Measurements from ENCODE around the gene SRRM1. TPM values are rescaled to one million over a fixed set of nuclear protein-coding genes. Genes with fewer than 3 reads are reported as not detected.
"Not testable (repeated sequence)": the region's sequence is repeated elsewhere in the genome, so short reads cannot be mapped to it uniquely, and the experiment has no call there.

SRRM1 gene
- total and polyA plus RNA-seq, 9 donors: 30.4 to 116 (median 77.7) TPM

DNA sequence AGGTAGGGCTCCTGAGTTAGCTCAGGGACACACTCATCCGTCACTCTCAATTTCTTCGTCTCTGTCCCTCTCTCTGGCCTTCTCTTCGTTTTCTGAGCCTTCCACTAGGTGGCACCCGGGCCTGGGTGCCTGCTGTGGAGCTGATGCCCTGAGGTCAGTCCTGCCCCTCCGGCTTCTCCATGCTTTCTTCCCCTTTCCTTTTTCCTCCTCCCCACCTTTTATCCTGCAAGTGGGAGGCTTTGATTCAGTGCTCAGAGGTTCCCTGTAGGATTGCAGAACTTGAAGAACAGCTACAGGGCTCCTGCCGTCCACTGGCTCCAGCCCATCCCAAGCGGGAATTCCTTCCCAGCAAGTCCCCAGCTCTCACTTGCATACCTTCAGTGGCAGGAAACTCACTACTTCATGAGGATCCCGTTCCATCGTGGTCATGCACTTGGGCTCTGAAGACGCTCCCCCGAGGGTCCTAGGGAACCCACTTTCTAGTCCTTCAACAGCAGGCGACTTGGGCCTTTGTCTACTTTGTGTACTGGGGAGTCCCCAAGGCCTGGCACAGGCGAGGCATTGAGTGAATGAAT lies 45.6 kb downstream of the SRRM1 start:
- no peak overlapping the region for H3K27ac ChIP-seq (ENCODE audit: low read length)
- DNase-seq: peak; percentile 80
- 33% methylated on average over 3 of the region's 13 CpGs for WGBS (ENCODE audit: insufficient coverage)
- H3K4me3 ChIP-seq (ENCODE audit: low read length): no peak overlapping the region
- no peaks in the 10 kb centered on the region for H3K27me3 ChIP-seq (ENCODE audit: control insufficient read depth, insufficient read depth, low read length)
- H3K36me3 ChIP-seq (ENCODE audit: control insufficient read depth, insufficient read depth, low read length): no peaks in the 10 kb centered on the region
- H3K4me1 ChIP-seq (ENCODE audit: control insufficient read depth, insufficient read depth, low read length): peaks cover 3% of the 10 kb centered on the region
- H3K9me3 ChIP-seq (replicated peaks; ENCODE audit: control insufficient read depth, low read depth, low read length): no peaks in the 10 kb centered on the region

- Histone ChIP-seq H3K4me1 (ENCODE audit: control insufficient read depth, insufficient read depth, low read length) (peaks cover 23% of the 10 kb centered on the region), H3K36me3 (ENCODE audit: control insufficient read depth, insufficient read depth, low read length) (no peaks in the 10 kb centered on the region), H3K9me3 (replicated peaks; ENCODE audit: control insufficient read depth, low read depth, low read length) (no peaks in the 10 kb centered on the region), H3K27ac (ENCODE audit: low read length) (no peak overlapping the region), H3K27me3 (ENCODE audit: control insufficient read depth, insufficient read depth, low read length) (no peaks in the 10 kb centered on the region), H3K4me3 (ENCODE audit: low read length) (no peak overlapping the region)
- DNase-seq: no peak
- whole genome bisulfite sequencing (ENCODE audit: insufficient coverage): no CpG with 5 or more reads among the region's 2 CpGs
These were observed 47.9 kb downstream of the SRRM1 start for GRCh38 chr1:24691051-24691450.

GRCh38 chr1:24692351-24692980 lies 49.4 kb downstream of the SRRM1 start:
- 69% methylated on average over 5 of the region's 10 CpGs for WGBS (ENCODE audit: insufficient coverage)
- DNase-seq: no peak
- Histone ChIP-seq H3K9me3 (replicated peaks; ENCODE audit: control insufficient read depth, low read depth, low read length) (no peaks in the 10 kb centered on the region), H3K4me1 (ENCODE audit: control insufficient read depth, insufficient read depth, low read length) (peaks cover 28% of the 10 kb centered on the region), H3K36me3 (ENCODE audit: control insufficient read depth, insufficient read depth, low read length) (no peaks in the 10 kb centered on the region), H3K4me3 (ENCODE audit: low read length) (no peak overlapping the region), H3K27ac (ENCODE audit: low read length) (no peak overlapping the region), H3K27me3 (ENCODE audit: control insufficient read depth, insufficient read depth, low read length) (no peaks in the 10 kb centered on the region)

DNA sequence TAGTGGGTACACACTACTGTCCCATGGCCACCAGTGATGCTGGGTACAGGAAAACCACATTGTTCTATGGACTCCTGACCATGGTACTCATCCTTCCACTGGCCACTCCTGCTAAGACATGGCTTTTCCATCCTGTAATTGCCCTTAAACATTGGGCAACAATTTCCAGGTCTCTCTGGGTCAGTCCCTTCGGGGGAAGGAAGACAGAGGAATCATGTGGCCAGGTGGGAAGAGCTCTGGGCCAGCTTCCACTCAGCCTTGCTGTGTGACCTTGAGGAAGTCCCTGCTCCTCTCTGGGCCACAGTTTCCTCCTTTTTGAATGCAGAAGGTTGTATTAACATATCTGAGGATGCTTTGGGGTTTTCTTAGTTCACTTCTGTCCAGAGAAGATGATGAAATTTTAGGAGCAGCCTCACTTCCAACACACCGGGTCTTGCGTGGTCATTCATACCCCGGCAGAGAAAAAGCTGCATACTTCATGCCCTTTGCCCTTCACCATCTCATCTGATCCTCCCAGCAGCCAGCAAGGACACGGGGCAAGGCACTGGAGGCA lies 50.8 kb downstream of the SRRM1 start:
- WGBS (ENCODE audit: insufficient coverage): 51% methylated on average over 5 of the region's 5 CpGs
- Histone ChIP-seq H3K4me3 (ENCODE audit: low read length) (no peak overlapping the region), H3K9me3 (replicated peaks; ENCODE audit: control insufficient read depth, low read depth, low read length) (no peaks in the 10 kb centered on the region), H3K27me3 (ENCODE audit: control insufficient read depth, insufficient read depth, low read length) (no peaks in the 10 kb centered on the region), H3K36me3 (ENCODE audit: control insufficient read depth, insufficient read depth, low read length) (no peaks in the 10 kb centered on the region), H3K4me1 (ENCODE audit: control insufficient read depth, insufficient read depth, low read length) (peaks cover 29% of the 10 kb centered on the region), H3K27ac (ENCODE audit: low read length) (no peak overlapping the region)
- DNase-seq: no peak

GRCh38 chr1:24694380-24694843 lies 51.3 kb downstream of the SRRM1 start:
- no peaks in the 10 kb centered on the region for H3K36me3 ChIP-seq (ENCODE audit: control insufficient read depth, insufficient read depth, low read length)
- DNase-seq: peak; percentile 69
- peak overlapping the region; percentile 13 for H3K27ac ChIP-seq (ENCODE audit: low read length)
- no peaks in the 10 kb centered on the region for H3K27me3 ChIP-seq (ENCODE audit: control insufficient read depth, insufficient read depth, low read length)
- no peaks in the 10 kb centered on the region for H3K9me3 ChIP-seq (replicated peaks; ENCODE audit: control insufficient read depth, low read depth, low read length)
- peaks cover 34% of the 10 kb centered on the region for H3K4me1 ChIP-seq (ENCODE audit: control insufficient read depth, insufficient read depth, low read length)
- H3K4me3 ChIP-seq (ENCODE audit: low read length): no peak overlapping the region
- WGBS (ENCODE audit: insufficient coverage): 20% methylated on average over 3 of the region's 6 CpGs

DNA sequence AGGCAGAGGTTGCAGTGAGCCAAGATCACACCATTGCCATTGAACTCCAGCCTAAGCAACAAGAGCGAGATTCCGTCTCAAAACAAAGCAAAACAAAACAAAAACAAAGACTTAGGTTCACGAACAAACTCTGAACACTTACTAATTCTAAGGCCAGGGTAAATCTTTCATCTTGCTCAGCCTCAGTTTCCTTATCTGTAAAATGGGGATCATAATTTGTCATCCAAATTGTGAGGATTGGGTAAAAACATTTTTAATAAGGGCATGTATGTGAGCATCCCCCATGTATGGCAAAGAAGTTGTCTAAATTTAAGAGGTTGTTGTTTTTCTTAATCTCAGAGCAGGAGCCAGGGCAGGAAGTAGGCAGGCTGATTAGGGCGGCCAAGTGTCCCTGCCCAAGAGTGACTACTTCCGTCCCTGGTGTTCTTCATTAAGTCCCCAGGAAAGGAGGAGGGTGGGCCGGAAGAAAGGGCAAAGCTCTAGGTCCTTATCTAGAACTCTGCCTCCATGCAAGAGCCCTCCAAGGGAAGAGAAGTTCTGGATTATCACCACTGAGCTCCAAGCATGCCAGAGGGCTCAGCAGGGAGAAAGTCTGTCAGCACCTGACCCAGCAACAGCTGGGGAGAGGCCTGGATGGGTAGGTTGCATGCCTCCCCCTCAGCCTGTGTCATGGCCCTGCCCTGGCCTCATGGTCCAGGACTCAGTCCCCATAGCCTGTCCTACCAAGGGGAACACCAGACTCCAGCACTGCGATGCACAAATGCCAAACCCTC lies 52.3 kb downstream of the SRRM1 start:
- Histone ChIP-seq H3K27ac (ENCODE audit: low read length) (peak overlapping the region; percentile 9), H3K4me1 (ENCODE audit: control insufficient read depth, insufficient read depth, low read length) (peaks cover 38% of the 10 kb centered on the region), H3K4me3 (ENCODE audit: low read length) (no peak overlapping the region), H3K27me3 (ENCODE audit: control insufficient read depth, insufficient read depth, low read length) (no peaks in the 10 kb centered on the region), H3K9me3 (replicated peaks; ENCODE audit: control insufficient read depth, low read depth, low read length) (no peaks in the 10 kb centered on the region), H3K36me3 (ENCODE audit: control insufficient read depth, insufficient read depth, low read length) (no peaks in the 10 kb centered on the region)
- WGBS (ENCODE audit: insufficient coverage): 83% methylated on average over 1 of the region's 7 CpGs
- DNase-seq: peak; percentile 49

GRCh38 chr1:24696041-24696755 lies 53.1 kb downstream of the SRRM1 start:
- Histone ChIP-seq H3K36me3 (ENCODE audit: control insufficient read depth, insufficient read depth, low read length) (no peaks in the 10 kb centered on the region), H3K27me3 (ENCODE audit: control insufficient read depth, insufficient read depth, low read length) (no peaks in the 10 kb centered on the region), H3K4me3 (ENCODE audit: low read length) (no peak overlapping the region), H3K4me1 (ENCODE audit: control insufficient read depth, insufficient read depth, low read length) (peaks cover 43% of the 10 kb centered on the region), H3K27ac (ENCODE audit: low read length) (peak overlapping the region; percentile 9), H3K9me3 (replicated peaks; ENCODE audit: control insufficient read depth, low read depth, low read length) (no peaks in the 10 kb centered on the region)
- 90% methylated on average over 4 of the region's 5 CpGs for WGBS (ENCODE audit: insufficient coverage)
- DNase-seq: no peak

GRCh38 chr1:24696756-24697330 lies 53.7 kb downstream of the SRRM1 start:
- peaks cover 44% of the 10 kb centered on the region for H3K4me1 ChIP-seq (ENCODE audit: control insufficient read depth, insufficient read depth, low read length)
- no peaks in the 10 kb centered on the region for H3K9me3 ChIP-seq (replicated peaks; ENCODE audit: control insufficient read depth, low read depth, low read length)
- WGBS (ENCODE audit: insufficient coverage): 92% methylated on average over 11 of the region's 15 CpGs
- no peaks in the 10 kb centered on the region for H3K27me3 ChIP-seq (ENCODE audit: control insufficient read depth, insufficient read depth, low read length)
- H3K4me3 ChIP-seq (ENCODE audit: low read length): no peak overlapping the region
- no peaks in the 10 kb centered on the region for H3K36me3 ChIP-seq (ENCODE audit: control insufficient read depth, insufficient read depth, low read length)
- no peak for DNase-seq
- no peak overlapping the region for H3K27ac ChIP-seq (ENCODE audit: low read length)

GRCh38 chr1:24697453-24698001 lies 54.4 kb downstream of the SRRM1 start:
- peaks cover 50% of the 10 kb centered on the region for H3K4me1 ChIP-seq (ENCODE audit: control insufficient read depth, insufficient read depth, low read length)
- not testable (repeated sequence) for H3K36me3 ChIP-seq (ENCODE audit: control insufficient read depth, insufficient read depth, low read length); DNase-seq; H3K4me3 ChIP-seq (ENCODE audit: low read length); H3K27me3 ChIP-seq (ENCODE audit: control insufficient read depth, insufficient read depth, low read length); H3K9me3 ChIP-seq (replicated peaks; ENCODE audit: control insufficient read depth, low read depth, low read length); H3K27ac ChIP-seq (ENCODE audit: low read length)
- WGBS (ENCODE audit: insufficient coverage): 88% methylated on average over 5 of the region's 7 CpGs

All from muscle of leg (tissue), 11 donors.